Measurements from ENCODE around the gene CPNE4. TPM values are rescaled to one million over a fixed set of nuclear protein-coding genes. Genes with fewer than 3 reads are reported as not detected.

Gene CPNE4
- total RNA-seq, 1 experiment from 2014 or later = 5.7 TPM

GRCh38 chr3:131596884-131597283 is 437.9 kb downstream of the CPNE4 start:
- Histone ChIP-seq H3K36me3 (ENCODE audit: insufficient read depth, low read length, poor library complexity, severe bottlenecking) (no peaks in the 10 kb centered on the region), H3K9me3 (ENCODE audit: low read depth, low read length, poor library complexity, severe bottlenecking) (no peaks in the 10 kb centered on the region), H3K27me3 (replicated peaks; ENCODE audit: insufficient read depth, low read depth, low read length, poor library complexity) (no peaks in the 10 kb centered on the region), H3K4me3 (ENCODE audit: low read depth, low read length, poor library complexity, severe bottlenecking) (no peak overlapping the region), H3K27ac (ENCODE audit: low read depth, low read length, poor library complexity, severe bottlenecking) (no peak overlapping the region), H3K4me1 (ENCODE audit: insufficient read depth, low read length, poor library complexity, severe bottlenecking) (no peaks in the 10 kb centered on the region)
- no TSS peak for BruUV-seq (replicated peaks)
- DNase-seq (ENCODE audit: low spot score) = no peak
- CTCF ChIA-PET = no interaction called here
- intact Hi-C loops (cut with micrococcal nuclease; ENCODE audit: unreplicated experiment) = no loop called here
- no peak for TF ChIP-seq EZH2 (IDR thresholded peaks at IDR 0.05; ENCODE audit: borderline replicate concordance, low read depth, low read length, poor library complexity, severe bottlenecking)
- POLR2A ChIA-PET (ENCODE audit: low non-redundant PET) = no interaction called here

- H3K36me3 ChIP-seq (ENCODE audit: insufficient read depth, low read length, poor library complexity, severe bottlenecking) = no peaks in the 10 kb centered on the region
- no peaks in the 10 kb centered on the region for H3K4me1 ChIP-seq (ENCODE audit: insufficient read depth, low read length, poor library complexity, severe bottlenecking)
- no peak overlapping the region for H3K4me3 ChIP-seq (ENCODE audit: low read depth, low read length, poor library complexity, severe bottlenecking)
- no peaks in the 10 kb centered on the region for H3K9me3 ChIP-seq (ENCODE audit: low read depth, low read length, poor library complexity, severe bottlenecking)
- intact Hi-C loops (cut with micrococcal nuclease; ENCODE audit: unreplicated experiment) = no loop called here
- POLR2A ChIA-PET (ENCODE audit: low non-redundant PET) = no interaction called here
- DNase-seq (ENCODE audit: low spot score) = peak; percentile 21
- H3K27ac ChIP-seq (ENCODE audit: low read depth, low read length, poor library complexity, severe bottlenecking) = no peak overlapping the region
- CTCF ChIA-PET = no interaction called here
- H3K27me3 ChIP-seq (replicated peaks; ENCODE audit: insufficient read depth, low read depth, low read length, poor library complexity) = no peaks in the 10 kb centered on the region
- TF ChIP-seq EZH2 (IDR thresholded peaks at IDR 0.05; ENCODE audit: borderline replicate concordance, low read depth, low read length, poor library complexity, severe bottlenecking) (no peak), CTCF (conservative IDR thresholded peaks at IDR 0.05; ENCODE audit: low read depth, low read length) (no peak)
- BruUV-seq (replicated peaks) = no TSS peak
Observed at GRCh38 chr3:131591394-131592014, 443.3 kb downstream of the CPNE4 start.

- CTCF ChIA-PET = no interaction called here
- TF ChIP-seq EZH2 (IDR thresholded peaks at IDR 0.05; ENCODE audit: borderline replicate concordance, low read depth, low read length, poor library complexity, severe bottlenecking) (no peak), CTCF (conservative IDR thresholded peaks at IDR 0.05; ENCODE audit: low read depth, low read length) (no peak)
- intact Hi-C loops (cut with micrococcal nuclease; ENCODE audit: unreplicated experiment) = no loop called here
- no peak overlapping the region for H3K27ac ChIP-seq (ENCODE audit: low read depth, low read length, poor library complexity, severe bottlenecking)
- H3K36me3 ChIP-seq (ENCODE audit: insufficient read depth, low read length, poor library complexity, severe bottlenecking) = no peaks in the 10 kb centered on the region
- no TSS peak for BruUV-seq (replicated peaks)
- DNase-seq (ENCODE audit: low spot score) = no peak
- H3K27me3 ChIP-seq (replicated peaks; ENCODE audit: insufficient read depth, low read depth, low read length, poor library complexity) = no peaks in the 10 kb centered on the region
- POLR2A ChIA-PET (ENCODE audit: low non-redundant PET) = no interaction called here
- no peaks in the 10 kb centered on the region for H3K9me3 ChIP-seq (ENCODE audit: low read depth, low read length, poor library complexity, severe bottlenecking)
- H3K4me3 ChIP-seq (ENCODE audit: low read depth, low read length, poor library complexity, severe bottlenecking) = no peak overlapping the region
- no peaks in the 10 kb centered on the region for H3K4me1 ChIP-seq (ENCODE audit: insufficient read depth, low read length, poor library complexity, severe bottlenecking)
Observed at GRCh38 chr3:131586277-131586676, 448.5 kb downstream of the CPNE4 start.

DNA sequence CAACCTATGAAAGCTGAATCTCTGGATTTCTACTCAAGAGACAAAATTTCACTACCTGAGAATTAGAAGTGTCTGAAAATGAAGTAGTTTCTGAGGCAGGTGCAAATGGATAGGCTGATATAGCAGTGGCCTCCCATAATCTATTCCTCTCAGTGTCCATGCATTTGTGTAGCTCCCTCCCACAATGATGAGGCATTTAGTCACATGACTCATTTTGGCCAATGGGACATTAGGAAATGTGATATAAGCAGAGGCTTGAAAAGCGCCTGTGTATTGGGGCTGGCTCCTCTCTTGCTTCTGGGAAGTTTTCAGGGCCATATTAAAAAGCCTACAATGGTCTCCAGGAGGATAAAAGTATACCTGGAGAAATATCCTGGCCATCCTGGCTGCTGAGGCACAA is 452.4 kb downstream of the CPNE4 start:
- no peak overlapping the region for H3K27ac ChIP-seq (ENCODE audit: low read depth, low read length, poor library complexity, severe bottlenecking)
- intact Hi-C loops (cut with micrococcal nuclease; ENCODE audit: unreplicated experiment) = no loop called here
- no peaks in the 10 kb centered on the region for H3K9me3 ChIP-seq (ENCODE audit: low read depth, low read length, poor library complexity, severe bottlenecking)
- POLR2A ChIA-PET (ENCODE audit: low non-redundant PET) = no interaction called here
- H3K36me3 ChIP-seq (ENCODE audit: insufficient read depth, low read length, poor library complexity, severe bottlenecking) = no peaks in the 10 kb centered on the region
- no peak overlapping the region for H3K4me3 ChIP-seq (ENCODE audit: low read depth, low read length, poor library complexity, severe bottlenecking)
- BruUV-seq (replicated peaks) = no TSS peak
- H3K4me1 ChIP-seq (ENCODE audit: insufficient read depth, low read length, poor library complexity, severe bottlenecking) = no peaks in the 10 kb centered on the region
- no peaks in the 10 kb centered on the region for H3K27me3 ChIP-seq (replicated peaks; ENCODE audit: insufficient read depth, low read depth, low read length, poor library complexity)
- no peak for DNase-seq (ENCODE audit: low spot score)
- TF ChIP-seq EZH2 (IDR thresholded peaks at IDR 0.05; ENCODE audit: borderline replicate concordance, low read depth, low read length, poor library complexity, severe bottlenecking) = no peak
- no peak for TF ChIP-seq CTCF (conservative IDR thresholded peaks at IDR 0.05; ENCODE audit: low read depth, low read length)
- CTCF ChIA-PET = interaction anchor here (0.6 kb wide), 1 partner anchor 34 kb away, joined by 4 read pairs; no protein-coding TSS in a partner anchor

Measured in A673 (cell line).